K562 (cell line): ENCODE data around the gene POR. TPM values are rescaled to one million over a fixed set of nuclear protein-coding genes. Genes with fewer than 3 reads are reported as not detected.
A peak's percentile ranks its signal among the peaks of the same experiment; 100 is the strongest.

Experiments used
- ATAC-seq: fragments of 200-7000 bp; cut with Tn5 transposase; 3 replicates; pipeline ENCODE4 v1.9.1; 2020; ENCODE audit warnings: moderate library complexity
- BruUV-seq: library from RNA; stranded (reverse); fragments of 400-500 nt; replicated peaks from 2 replicates; lab custom pipeline; 2021; lab: Mats Ljungman, UMichigan
- CTCF ChIA-PET: fragments of 300-600 bp; formaldehyde crosslinking; extraction: SDS; loops from one replicate; lab custom pipeline; 2021; ENCODE audit warnings: low intra/inter-chr PET ratio; lab: Yijun Ruan, JAX
- POLR2A ChIA-PET: fragments of 300-600, 350-650 bp; sonication (Branson Sonifier 250); formaldehyde crosslinking; extraction: SDS; loops from one replicate; lab custom pipeline; 2021; ENCODE audit warnings: antibody characterized with exemption, inconsistent platforms; lab: Yijun Ruan, JAX
- DNase-seq, 4 experiments: peaks; one replicate each; pipeline versions ENCODE4 v3.0.0 to v3.0.0-alpha.2; 2011 to 2018; ENCODE audit warnings: low spot score in 3 of 4, mixed read lengths in 3 of 4; ENCODE audit errors: extremely low read depth in 1 of 4
- FAIRE-seq: peaks from 2 replicates; lab custom pipeline; 2011; peaks lifted over from hg19 to GRCh38; lab: Jason Lieb, UNC
- H2AFZ ChIP-seq: 2 replicates; pipeline ENCODE4 v1.6.0; 2011; ENCODE audit warnings: low read depth, low read length, control low read depth, inconsistent platforms
- H3K27ac ChIP-seq: fragments of 200-600 bp; 3 replicates; pipeline ENCODE4 v1.8.0; 2011; ENCODE audit warnings: low read depth, mild to moderate bottlenecking, control low read depth, inconsistent platforms, low read length, moderate library complexity, mixed read lengths; ENCODE audit errors: extremely low read depth
- H3K27me3 ChIP-seq, 2 experiments: fragments of 300-600 bp in 1 of 2; 2 replicates in 1 of 2; 3 replicates in 1 of 2; pipeline versions ENCODE4 v1.6.0 to v1.8.0; 2011; ENCODE audit warnings: inconsistent platforms in 2 of 2, low read length in 2 of 2, mild to moderate bottlenecking in 1 of 2, mixed read lengths in 1 of 2, moderate library complexity in 1 of 2; ENCODE audit not compliant: control insufficient read depth in 2 of 2, insufficient read depth in 2 of 2
- H3K36me3 ChIP-seq: fragments of 300-600 bp; 3 replicates; pipeline ENCODE4 v1.8.0; 2011; ENCODE audit warnings: mild to moderate bottlenecking, low read length, inconsistent platforms; ENCODE audit not compliant: control insufficient read depth, insufficient read depth
- H3K4me1 ChIP-seq, 2 experiments: fragments of 200-600 bp in 1 of 2; replicated peaks in 1 of 2; 2 replicates in 1 of 2; 3 replicates in 1 of 2; pipeline versions ENCODE4 v1.5.1 to v1.8.0; 2011; ENCODE audit warnings: inconsistent platforms in 2 of 2, low read length in 2 of 2, mild to moderate bottlenecking in 1 of 2, mixed read lengths in 1 of 2, moderate library complexity in 1 of 2; ENCODE audit not compliant: control insufficient read depth in 2 of 2, insufficient read depth in 2 of 2
- H3K4me2 ChIP-seq: 2 replicates; pipeline ENCODE4 v1.6.1; 2011; ENCODE audit warnings: low read length, control low read depth, inconsistent platforms, mixed read lengths; ENCODE audit not compliant: insufficient read depth
- H3K4me3 ChIP-seq: fragments of 200-600 bp; sonication (generic), shearing (Covaris generic); 2 replicates; pipeline ENCODE4 v1.5.1; 2016; ENCODE audit warnings: control low read depth, inconsistent platforms
- H3K79me2 ChIP-seq: fragments of 200-600 bp; 3 replicates; pipeline ENCODE4 v1.8.0; 2011; ENCODE audit warnings: low read length, inconsistent platforms; ENCODE audit not compliant: control insufficient read depth, insufficient read depth
- H3K9ac ChIP-seq, 2 experiments: 2 replicates each; pipeline versions ENCODE4 v1.6.0 to v1.6.1; 2011; ENCODE audit warnings: low read depth in 2 of 2, low read length in 2 of 2, control low read depth in 1 of 2, inconsistent platforms in 1 of 2, mild to moderate bottlenecking in 1 of 2, mixed read lengths in 1 of 2; ENCODE audit not compliant: insufficient read depth in 1 of 2
- H3K9me1 ChIP-seq: one replicate; pipeline ENCODE4 v1.6.0; 2011; ENCODE audit warnings: inconsistent platforms, mild to moderate bottlenecking, low read length, moderate library complexity; ENCODE audit not compliant: control insufficient read depth, insufficient read depth
- H3K9me3 ChIP-seq: replicated peaks from 2 replicates; pipeline ENCODE4 v1.5.1; 2011; ENCODE audit warnings: low read depth, low read length, inconsistent platforms; ENCODE audit not compliant: control insufficient read depth, insufficient read depth
- H4K20me1 ChIP-seq: replicated peaks from 2 replicates; pipeline ENCODE4 v1.6.1; 2011; ENCODE audit warnings: low read length, inconsistent platforms, mixed read lengths; ENCODE audit not compliant: control insufficient read depth, insufficient read depth
- BCL6 ChIP-seq: fragments of 250-450 bp; sonication (Bioruptor Pico); IDR thresholded peaks from 2 replicates; pipeline ENCODE4 v1.4.0; 2020
- CHD1 ChIP-seq: fragments of 200-600 bp; sonication (generic); IDR thresholded peaks from one replicate; pipeline ENCODE4 v1.6.1; 2012; ENCODE audit warnings: mild to moderate bottlenecking, moderate library complexity, low read length, inconsistent platforms
- DLX4 ChIP-seq: fragments of 250-450 bp; sonication (Bioruptor Pico); IDR thresholded peaks from 2 replicates; pipeline ENCODE4 v1.6.1; 2021; ENCODE audit warnings: mild to moderate bottlenecking
- HDAC1 ChIP-seq, 2 experiments: fragments of 450-650 bp; IDR thresholded peaks; 2 replicates each; pipeline ENCODE4 v1.6.1; 2016 to 2017; ENCODE audit warnings: inconsistent platforms in 1 of 2, mild to moderate bottlenecking in 1 of 2, moderate library complexity in 1 of 2
- HIVEP1 ChIP-seq: fragments of 250-450 bp; sonication (Bioruptor Pico); IDR thresholded peaks from 2 replicates; pipeline ENCODE4 v1.4.0; 2020; ENCODE audit warnings: mild to moderate bottlenecking
- MBD1 ChIP-seq: fragments of 250-450 bp; sonication (Bioruptor Pico); IDR thresholded peaks from 2 replicates; pipeline ENCODE4 v1.8.0; 2022; ENCODE audit warnings: inconsistent platforms
- MTA1 ChIP-seq: fragments of 450-650 bp; IDR thresholded peaks from 2 replicates; pipeline ENCODE4 v1.6.1; 2017; ENCODE audit warnings: borderline replicate concordance
- MTA2 ChIP-seq: fragments of 450-650 bp; IDR thresholded peaks from 2 replicates; pipeline ENCODE4 v1.6.1; 2016; ENCODE audit warnings: low read depth
- NFIX ChIP-seq: fragments of 250-450 bp; sonication (Bioruptor Pico); IDR thresholded peaks from 2 replicates; pipeline ENCODE4 v1.4.0; 2020; ENCODE audit warnings: low read depth, mild to moderate bottlenecking, moderate library complexity
- NKRF ChIP-seq: fragments of 450-650 bp; IDR thresholded peaks from 2 replicates; pipeline ENCODE4 v1.6.1; 2016; ENCODE audit warnings: borderline replicate concordance
- OTX1 ChIP-seq: fragments of 450-650 bp; formaldehyde crosslinking; IDR thresholded peaks from 2 replicates; pipeline ENCODE4 v1.4.0; 2022; ENCODE audit warnings: mild to moderate bottlenecking
- TAF9B ChIP-seq: fragments of 450-650 bp; IDR thresholded peaks from 2 replicates; pipeline ENCODE4 v1.6.1; 2018; ENCODE audit warnings: mild to moderate bottlenecking; ENCODE audit not compliant: partially characterized antibody
- ZNF280A ChIP-seq: fragments of 450-650 bp; IDR thresholded peaks from 2 replicates; pipeline ENCODE4 v1.6.1; 2018; ENCODE audit warnings: mild to moderate bottlenecking, low read depth; ENCODE audit not compliant: partially characterized antibody
- ZNF512 ChIP-seq: IDR thresholded peaks from 2 replicates; pipeline ENCODE4 v1.6.1; 2016; ENCODE audit warnings: missing genetic modification characterization, missing compliant biosample characterization
- ZSCAN32 ChIP-seq: fragments of 450-650 bp; formaldehyde crosslinking; IDR thresholded peaks from 2 replicates; pipeline ENCODE4 v1.4.0; 2020; ENCODE audit warnings: mild to moderate bottlenecking, moderate library complexity
- WGBS: fragments of 100-300 bp; shearing (Covaris generic); methylation state at CpG from one replicate; pipeline ENCODE4 v1.1.6; 2016; ENCODE audit warnings: low coverage, mixed read lengths; ENCODE audit not compliant: insufficient coverage; ENCODE audit errors: missing lambda C conversion rate; 5-methylcytosine and 5-hydroxymethylcytosine counted together
- in situ Hi-C: fragments of 300-500 bp; cut with MboI; formaldehyde crosslinking; loops from 4 replicates; pipeline ENCODE4 v1.15.0; 2018; ENCODE audit warnings: inconsistent platforms, mixed read lengths
- intact Hi-C: fragments of 100-400 bp; cut with micrococcal nuclease; formaldehyde crosslinking; loops from 2 replicates; pipeline ENCODE4 v1.14.2; 2022
- polyA plus RNA-seq, 8 experiments: library from polyadenylated mRNA; depleted of rRNA in 4 of 8; stranded (reverse) in 5 of 8; unstranded in 3 of 8; fragments of >200 nt; fragmentation: Nextera tagmentation in 2 of 8; fragmentation: Illumina TruSeq in 1 of 8; extraction: Ambion mirVana in 2 of 8; extraction: Trizol in 1 of 8; gene quantifications; 2 replicates each; pipeline versions ENCODE4 v1.2.1 to v1.2.3, GENCODE V29; 2011 to 2014; ENCODE audit warnings: inconsistent platforms in 1 of 8, missing spikeins in 1 of 8
- total RNA-seq, 7 experiments: library from RNA; depleted of rRNA in 6 of 7; stranded (reverse); fragments of >200 nt in 6 of 7; fragmentation: Illumina TruSeq in 2 of 7; extraction: Trizol in 2 of 7; gene quantifications; 2 replicates each; pipeline versions ENCODE4 v1.2.1 to v1.2.3, GENCODE V29; 2011 to 2021; ENCODE audit warnings: low replicate concordance in 1 of 7

Gene POR
- total and polyA plus RNA-seq, 9 of the 15 experiments (the other 6 are each of a cell fraction or from before 2014, with no cell fraction given): 4.7 to 142 (median 40.8) TPM

GRCh38 chr7:75909521-75910132 is 5.3 kb upstream of the POR start:
- ChIA-PET POLR2A (no interaction called here), CTCF (no interaction called here)
- Histone ChIP-seq H3K36me3 (no peaks in the 10 kb centered on the region), H3K27ac (no peak overlapping the region), H3K4me1 (peaks cover 8 to 9% of the 10 kb centered on the region in 2 experiments; a peak in 4 of 5 replicates), H4K20me1 (no peaks in the 10 kb centered on the region), H3K79me2 (peaks cover 7% of the 10 kb centered on the region; the same call in 2 of the 3 replicates), H3K9me3 (no peaks in the 10 kb centered on the region), H3K9me1 (no peaks in the 10 kb centered on the region), H3K9ac (no peak overlapping the region), H2AFZ (no peak overlapping the region), H3K4me3 (no peak overlapping the region), H3K27me3 (no peaks in the 10 kb centered on the region), H3K4me2 (no peak overlapping the region)
- in situ Hi-C loops (no loop called here), intact Hi-C loops (no loop called here)
- FAIRE-seq (no peak), DNase-seq (no peak), ATAC-seq (no peak)
- 26% methylated on average over 5 of the region's 5 CpGs for WGBS
- no TSS peak for BruUV-seq
- TF ChIP-seq NFIX (CRISPR knock-in tag) (no peak), NKRF (peak; percentile 54; the same call in 1 of the 2 replicates), ZNF280A (peak; percentile 24), HDAC1 (IDR thresholded peaks at IDR 0.05) (peak in 1 of 2 experiments; percentile 71; a peak in 2 of 4 replicates), DLX4 (CRISPR knock-in tag) (no peak), OTX1 (CRISPR knock-in tag) (peak; percentile 66; the same call in 1 of the 2 replicates), BCL6 (CRISPR knock-in tag) (no peak), ZNF512 (tag) (peak; percentile 99), MBD1 (no peak), TAF9B (no peak), MTA1 (peak; percentile 80), HIVEP1 (CRISPR knock-in tag) (no peak), MTA2 (peak; percentile 21; the same call in 1 of the 2 replicates), CHD1 (no peak), ZSCAN32 (no peak)
